HepG2 (cell line): Measurements from ENCODE around the gene XPO5. TPM values are rescaled to one million over a fixed set of nuclear protein-coding genes. Genes with fewer than 3 reads are reported as not detected.

Source experiments
- AKNA ChIP-seq: sonication (generic); formaldehyde crosslinking; IDR thresholded peaks from 2 replicates; pipeline ENCODE4 v1.4.0; 2020; ENCODE audit warnings: missing genetic modification reagents, borderline replicate concordance
- ATF2 ChIP-seq: sonication (generic); formaldehyde crosslinking; IDR thresholded peaks from 2 replicates; pipeline ENCODE4 v1.4.0; 2020; ENCODE audit warnings: missing genetic modification reagents
- CERS6 ChIP-seq: sonication (generic); formaldehyde crosslinking; IDR thresholded peaks from 2 replicates; pipeline ENCODE4 v1.5.0; 2020; ENCODE audit warnings: missing genetic modification reagents
- DR1 ChIP-seq: sonication (generic); formaldehyde crosslinking; IDR thresholded peaks from 2 replicates; pipeline ENCODE4 v1.8.0; 2021; ENCODE audit warnings: mild to moderate bottlenecking, missing genetic modification reagents, inconsistent platforms
- HDAC1 ChIP-seq: sonication (generic); formaldehyde crosslinking; IDR thresholded peaks from 2 replicates; pipeline ENCODE4 v1.5.1; 2020; ENCODE audit warnings: mild to moderate bottlenecking, missing genetic modification reagents
- MAX ChIP-seq: IDR thresholded peaks from 2 replicates; pipeline ENCODE4 v1.6.1; 2012; ENCODE audit warnings: inconsistent platforms
- MXD1 ChIP-seq: sonication (generic); formaldehyde crosslinking; IDR thresholded peaks from 2 replicates; pipeline ENCODE4 v1.4.0; 2020; ENCODE audit warnings: mild to moderate bottlenecking, missing genetic modification reagents
- MYC ChIP-seq: sonication (generic); formaldehyde crosslinking; IDR thresholded peaks from 2 replicates; pipeline ENCODE4 v1.9.0; 2021; ENCODE audit warnings: missing genetic modification reagents, borderline replicate concordance
- RXRB ChIP-seq: IDR thresholded peaks from 2 replicates; pipeline ENCODE4 v1.6.1; 2016; ENCODE audit warnings: borderline replicate concordance, missing genetic modification reagents, missing compliant biosample characterization
- SIN3B ChIP-seq: fragments of 150-350 bp; IDR thresholded peaks from 2 replicates; pipeline ENCODE4 v1.6.1; 2014; ENCODE audit warnings: low read length
- SPEN ChIP-seq: sonication (generic); formaldehyde crosslinking; IDR thresholded peaks from 2 replicates; pipeline ENCODE4 v1.5.1; 2020; ENCODE audit warnings: low read depth, mild to moderate bottlenecking, missing genetic modification reagents
- TRIM24 ChIP-seq: sonication (generic); formaldehyde crosslinking; IDR thresholded peaks from 2 replicates; pipeline ENCODE4 v1.8.0; 2022; ENCODE audit warnings: mild to moderate bottlenecking, missing genetic modification reagents
- ZNF432 ChIP-seq: sonication (generic); formaldehyde crosslinking; IDR thresholded peaks from 2 replicates; pipeline ENCODE4 v1.5.0; 2020; ENCODE audit warnings: missing genetic modification reagents, mild to moderate bottlenecking, borderline replicate concordance
- ZNF512B ChIP-seq: sonication (generic); formaldehyde crosslinking; IDR thresholded peaks from 2 replicates; pipeline ENCODE4 v1.5.1; 2020; ENCODE audit warnings: missing genetic modification reagents, mild to moderate bottlenecking, borderline replicate concordance
- ZNF576 ChIP-seq: sonication (generic); formaldehyde crosslinking; IDR thresholded peaks from 2 replicates; pipeline ENCODE4 v1.4.0; 2020; ENCODE audit warnings: mild to moderate bottlenecking, missing genetic modification reagents
- ZNF772 ChIP-seq: sonication (generic); formaldehyde crosslinking; IDR thresholded peaks from 2 replicates; pipeline ENCODE4 v1.5.0; 2020; ENCODE audit warnings: mild to moderate bottlenecking, missing genetic modification reagents
- polyA plus RNA-seq, 8 experiments: library from polyadenylated mRNA; depleted of rRNA in 3 of 8; stranded (reverse) in 7 of 8; unstranded in 1 of 8; fragments of >200 nt; fragmentation: Illumina TruSeq in 4 of 8; extraction: Trizol in 4 of 8; gene quantifications; 2 replicates each; pipeline versions ENCODE4 v1.2.1 to v1.2.3, GENCODE V29; 2011 to 2016; ENCODE audit warnings: low read depth in 4 of 8, missing spikeins in 1 of 8, mixed read lengths in 1 of 8; ENCODE audit not compliant: insufficient read depth in 1 of 8
- total RNA-seq, 5 experiments: library from RNA; depleted of rRNA; stranded (reverse); fragments of >200 nt; fragmentation: Illumina TruSeq; extraction: Trizol; gene quantifications; 2 replicates each; pipeline ENCODE4 v1.2.3, GENCODE V29; 2016; ENCODE audit warnings: low read depth in 1 of 5

XPO5 gene
- total and polyA plus RNA-seq, 2 of the 13 experiments (the other 11 are each of a cell fraction or from before 2014, with no cell fraction given): 52.2 to 68.0 TPM

GRCh38 chr6:43496370-43497128 lies 79.3 kb downstream of the XPO5 start (continued):
- no peak for TF ChIP-seq CERS6 (CRISPR knock-in tag)
- no peak for TF ChIP-seq DR1 (CRISPR knock-in tag)
- TF ChIP-seq SIN3B: no peak
- TF ChIP-seq AKNA (CRISPR knock-in tag): no peak
- no peak for TF ChIP-seq ZNF576 (CRISPR knock-in tag)
- TF ChIP-seq TRIM24: no peak
- TF ChIP-seq SPEN (CRISPR knock-in tag): no peak; the same call in 1 of the 2 replicates
- no peak; the same call in 1 of the 2 replicates for TF ChIP-seq ATF2 (CRISPR knock-in tag)
- peak; percentile 55; the same call in 1 of the 2 replicates for TF ChIP-seq MXD1 (CRISPR knock-in tag)
- TF ChIP-seq ZNF432 (CRISPR knock-in tag): no peak
- TF ChIP-seq ZNF772 (CRISPR knock-in tag): 0 out of 2 replicates have a peak, but pooled peaks have one; percentile 48
- no peak; the same call in none of the 2 replicates for TF ChIP-seq MAX
- TF ChIP-seq HDAC1 (CRISPR knock-in tag): 0 out of 2 replicates have a peak, but pooled peaks have one; percentile 45
- TF ChIP-seq ZNF512B (CRISPR knock-in tag): no peak
- TF ChIP-seq MYC (CRISPR knock-in tag): no peak; the same call in none of the 2 replicates
- peak; percentile 99 for TF ChIP-seq RXRB (CRISPR knock-in tag)
